ENCODE measurements around the gene MOGAT3.

The MOGAT3 gene

DNA sequence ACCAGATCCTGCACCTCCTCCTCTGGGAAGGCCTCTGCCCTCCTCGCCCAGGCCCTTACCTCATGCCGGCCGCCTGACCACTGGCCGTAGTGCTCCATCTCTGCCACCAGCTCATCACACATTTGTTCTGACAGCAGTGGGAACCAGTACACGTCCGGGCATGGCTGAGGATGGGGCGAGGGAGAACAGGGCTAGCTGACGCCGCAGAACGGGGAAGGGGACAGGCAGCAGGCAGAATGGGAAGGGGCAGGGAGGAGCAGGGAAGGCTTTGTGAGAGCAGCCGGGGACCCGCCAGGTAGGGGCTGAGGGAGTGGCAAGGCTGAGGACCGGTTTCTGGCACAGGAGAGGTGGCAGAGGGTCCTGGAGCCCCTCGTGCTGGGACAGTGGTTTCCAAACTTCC, 8.0 kb upstream of the MOGAT3 start:
- Histone ChIP-seq H3K4me3 (ENCODE audit: low read depth, low read length) (no peak overlapping the region), H3K4me1 (ENCODE audit: control insufficient read depth in 1 of 2, insufficient read depth in 2 of 2, low read length in 2 of 2) (no peaks in the 10 kb centered on the region), H3K27me3 (ENCODE audit: insufficient read depth, low read length) (no peaks in the 10 kb centered on the region), H2BK120ac (ENCODE audit: insufficient read depth, low read length, poor library complexity) (no peak overlapping the region), H3K23ac (ENCODE audit: low read length) (no peak overlapping the region), H2AK5ac (ENCODE audit: low read length) (no peak overlapping the region), H4K12ac (ENCODE audit: low read depth, low read length) (no peak overlapping the region), H3K9me3 (ENCODE audit: insufficient read depth, low read depth, low read length) (no peaks in the 10 kb centered on the region), H3K79me2 (ENCODE audit: control insufficient read depth, insufficient read depth, low read length, poor library complexity) (no peaks in the 10 kb centered on the region), H4K8ac (ENCODE audit: low read depth, low read length) (no peak overlapping the region), H4K91ac (ENCODE audit: low read depth, low read length) (no peak overlapping the region), H2BK5ac (ENCODE audit: low read depth, low read length, poor library complexity) (no peak overlapping the region), H3K9ac (ENCODE audit: low read length) (no peak overlapping the region), H3K4ac (ENCODE audit: low read depth, low read length) (no peak overlapping the region), H2BK12ac (ENCODE audit: low read length) (no peak overlapping the region), H3K27ac (ENCODE audit: low read depth, low read length) (no peak overlapping the region), H3K4me2 (ENCODE audit: low read length) (no peak overlapping the region), H3K79me1 (ENCODE audit: low read length) (no peaks in the 10 kb centered on the region), H3K14ac (ENCODE audit: low read length) (no peak overlapping the region), H3K18ac (ENCODE audit: low read length) (no peak overlapping the region), H2AFZ (ENCODE audit: insufficient read depth, low read length, poor library complexity) (no peak overlapping the region), H3K36me3 (ENCODE audit: control insufficient read depth in 1 of 2, insufficient read depth in 2 of 2, low read length in 2 of 2) (peaks cover 51 to 63% of the 10 kb centered on the region in 2 experiments)
- DNase-seq = no peak
- no CpG with 5 or more reads among the region's 14 CpGs for WGBS (ENCODE audit: extremely low coverage, insufficient coverage, insufficient read length)

DNA sequence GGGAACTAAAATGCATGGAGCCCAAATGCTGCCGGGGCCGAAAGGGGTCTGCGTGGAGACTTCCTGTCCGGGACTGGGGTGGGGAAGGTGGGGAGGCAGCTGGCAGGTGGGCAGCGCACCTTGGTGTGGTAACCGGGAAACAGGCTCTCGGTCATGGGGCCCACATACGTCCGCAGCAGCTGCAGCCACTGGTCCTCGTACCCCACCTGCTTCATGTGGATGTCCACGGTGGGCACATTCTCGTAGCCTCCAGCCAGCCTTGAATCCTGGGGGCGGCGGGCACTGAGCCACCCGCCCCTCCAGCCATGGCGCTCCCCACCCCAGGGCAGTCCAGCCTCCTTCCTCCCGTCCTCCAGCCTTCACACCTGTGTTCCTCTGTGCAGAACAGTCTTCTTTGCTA, 6.6 kb upstream of the MOGAT3 start:
- no peak overlapping the region for H4K91ac ChIP-seq (ENCODE audit: low read depth, low read length)
- no peaks in the 10 kb centered on the region for H3K79me2 ChIP-seq (ENCODE audit: control insufficient read depth, insufficient read depth, low read length, poor library complexity)
- H2AFZ ChIP-seq (ENCODE audit: insufficient read depth, low read length, poor library complexity) = no peak overlapping the region
- no peaks in the 10 kb centered on the region for H3K4me1 ChIP-seq (ENCODE audit: control insufficient read depth in 1 of 2, insufficient read depth in 2 of 2, low read length in 2 of 2)
- H3K4ac ChIP-seq (ENCODE audit: low read depth, low read length) = no peak overlapping the region
- no peak overlapping the region for H3K9ac ChIP-seq (ENCODE audit: low read length)
- H4K8ac ChIP-seq (ENCODE audit: low read depth, low read length) = no peak overlapping the region
- H3K27ac ChIP-seq (ENCODE audit: low read depth, low read length) = no peak overlapping the region
- H3K27me3 ChIP-seq (ENCODE audit: insufficient read depth, low read length) = no peaks in the 10 kb centered on the region
- peaks cover 48 to 56% of the 10 kb centered on the region in 2 experiments for H3K36me3 ChIP-seq (ENCODE audit: control insufficient read depth in 1 of 2, insufficient read depth in 2 of 2, low read length in 2 of 2)
- no peak overlapping the region for H2AK5ac ChIP-seq (ENCODE audit: low read length)
- H3K9me3 ChIP-seq (ENCODE audit: insufficient read depth, low read depth, low read length) = peaks cover 2% of the 10 kb centered on the region
- no peak overlapping the region for H3K4me2 ChIP-seq (ENCODE audit: low read length)
- H4K12ac ChIP-seq (ENCODE audit: low read depth, low read length) = no peak overlapping the region
- no peak overlapping the region for H3K23ac ChIP-seq (ENCODE audit: low read length)
- H2BK5ac ChIP-seq (ENCODE audit: low read depth, low read length, poor library complexity) = no peak overlapping the region
- no peaks in the 10 kb centered on the region for H3K79me1 ChIP-seq (ENCODE audit: low read length)
- no peak overlapping the region for H3K14ac ChIP-seq (ENCODE audit: low read length)
- no CpG with 5 or more reads among the region's 17 CpGs for WGBS (ENCODE audit: extremely low coverage, insufficient coverage, insufficient read length)
- no peak overlapping the region for H3K18ac ChIP-seq (ENCODE audit: low read length)
- no peak overlapping the region for H2BK12ac ChIP-seq (ENCODE audit: low read length)
- DNase-seq = no peak
- H2BK120ac ChIP-seq (ENCODE audit: insufficient read depth, low read length, poor library complexity) = no peak overlapping the region
- H3K4me3 ChIP-seq (ENCODE audit: low read depth, low read length) = no peak overlapping the region

DNA sequence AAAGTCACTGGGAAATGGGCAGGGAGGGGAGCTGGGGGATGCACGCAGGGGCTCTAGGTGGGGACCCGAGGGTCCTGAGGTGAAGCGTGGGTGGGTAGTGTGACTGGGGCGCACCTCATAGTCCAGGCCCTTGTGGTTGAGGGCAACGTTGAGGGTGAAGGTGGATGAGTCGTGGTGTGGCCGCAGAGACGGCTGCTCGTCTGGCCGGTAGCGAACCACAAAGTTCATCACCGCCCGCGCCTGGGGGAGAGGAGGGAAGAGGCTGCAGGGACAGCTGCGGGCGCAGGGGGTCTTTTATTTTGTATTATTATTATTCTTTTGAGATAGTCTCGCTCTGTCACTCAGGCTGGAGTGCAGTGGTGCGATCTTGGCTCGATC, 5.8 kb upstream of the MOGAT3 start:
- no peak overlapping the region for H4K8ac ChIP-seq (ENCODE audit: low read depth, low read length)
- no peak overlapping the region for H3K14ac ChIP-seq (ENCODE audit: low read length)
- H3K4me2 ChIP-seq (ENCODE audit: low read length) = no peak overlapping the region
- peaks cover 3% of the 10 kb centered on the region for H3K9me3 ChIP-seq (ENCODE audit: insufficient read depth, low read depth, low read length)
- DNase-seq = no peak
- H3K27ac ChIP-seq (ENCODE audit: low read depth, low read length) = no peak overlapping the region
- H3K9ac ChIP-seq (ENCODE audit: low read length) = no peak overlapping the region
- no peak overlapping the region for H4K91ac ChIP-seq (ENCODE audit: low read depth, low read length)
- peaks cover 0 to 4% of the 10 kb centered on the region in 2 experiments for H3K4me1 ChIP-seq (ENCODE audit: control insufficient read depth in 1 of 2, insufficient read depth in 2 of 2, low read length in 2 of 2)
- H2BK120ac ChIP-seq (ENCODE audit: insufficient read depth, low read length, poor library complexity) = no peak overlapping the region
- no peak overlapping the region for H2BK12ac ChIP-seq (ENCODE audit: low read length)
- no peak overlapping the region for H2BK5ac ChIP-seq (ENCODE audit: low read depth, low read length, poor library complexity)
- H3K79me1 ChIP-seq (ENCODE audit: low read length) = no peaks in the 10 kb centered on the region
- peaks cover 5% of the 10 kb centered on the region for H3K27me3 ChIP-seq (ENCODE audit: insufficient read depth, low read length)
- H2AFZ ChIP-seq (ENCODE audit: insufficient read depth, low read length, poor library complexity) = no peak overlapping the region
- no peak overlapping the region for H2AK5ac ChIP-seq (ENCODE audit: low read length)
- H3K79me2 ChIP-seq (ENCODE audit: control insufficient read depth, insufficient read depth, low read length, poor library complexity) = no peaks in the 10 kb centered on the region
- H3K4me3 ChIP-seq (ENCODE audit: low read depth, low read length) = peak overlapping the region; percentile 60
- WGBS (ENCODE audit: extremely low coverage, insufficient coverage, insufficient read length) = no CpG with 5 or more reads among the region's 19 CpGs
- no peak overlapping the region for H3K18ac ChIP-seq (ENCODE audit: low read length)
- no peak overlapping the region for H3K4ac ChIP-seq (ENCODE audit: low read depth, low read length)
- H3K23ac ChIP-seq (ENCODE audit: low read length) = no peak overlapping the region
- peaks cover 42 to 48% of the 10 kb centered on the region in 2 experiments for H3K36me3 ChIP-seq (ENCODE audit: control insufficient read depth in 1 of 2, insufficient read depth in 2 of 2, low read length in 2 of 2)
- no peak overlapping the region for H4K12ac ChIP-seq (ENCODE audit: low read depth, low read length)

GRCh38 chr7:101205901-101206664, 5.2 kb upstream of the MOGAT3 start:
- Histone ChIP-seq H3K36me3 (ENCODE audit: control insufficient read depth in 1 of 2, insufficient read depth in 2 of 2, low read length in 2 of 2) (peaks cover 37 to 42% of the 10 kb centered on the region in 2 experiments), H2AK5ac (ENCODE audit: low read length) (no peak overlapping the region), H3K9me3 (ENCODE audit: insufficient read depth, low read depth, low read length) (peaks cover 3% of the 10 kb centered on the region), H3K23ac (ENCODE audit: low read length) (no peak overlapping the region), H3K4me3 (ENCODE audit: low read depth, low read length) (no peak overlapping the region), H2AFZ (ENCODE audit: insufficient read depth, low read length, poor library complexity) (no peak overlapping the region), H2BK5ac (ENCODE audit: low read depth, low read length, poor library complexity) (no peak overlapping the region), H3K4me2 (ENCODE audit: low read length) (no peak overlapping the region), H4K12ac (ENCODE audit: low read depth, low read length) (no peak overlapping the region), H3K18ac (ENCODE audit: low read length) (no peak overlapping the region), H3K27me3 (ENCODE audit: insufficient read depth, low read length) (peaks cover 6% of the 10 kb centered on the region), H3K14ac (ENCODE audit: low read length) (no peak overlapping the region), H3K4me1 (ENCODE audit: control insufficient read depth in 1 of 2, insufficient read depth in 2 of 2, low read length in 2 of 2) (peaks cover under 1 to 6% of the 10 kb centered on the region in 2 experiments), H4K91ac (ENCODE audit: low read depth, low read length) (no peak overlapping the region), H2BK120ac (ENCODE audit: insufficient read depth, low read length, poor library complexity) (no peak overlapping the region), H3K27ac (ENCODE audit: low read depth, low read length) (no peak overlapping the region), H3K79me1 (ENCODE audit: low read length) (no peaks in the 10 kb centered on the region), H2BK12ac (ENCODE audit: low read length) (no peak overlapping the region), H3K9ac (ENCODE audit: low read length) (no peak overlapping the region), H3K4ac (ENCODE audit: low read depth, low read length) (no peak overlapping the region), H3K79me2 (ENCODE audit: control insufficient read depth, insufficient read depth, low read length, poor library complexity) (no peaks in the 10 kb centered on the region), H4K8ac (ENCODE audit: low read depth, low read length) (no peak overlapping the region)
- no CpG with 5 or more reads among the region's 32 CpGs for WGBS (ENCODE audit: extremely low coverage, insufficient coverage, insufficient read length)
- no peak for DNase-seq

All from trophoblast cell (in vitro differentiated cells and primary cell).